K562 (cell line): ENCODE data around the gene HEATR3.

ENCODE experiments used
- ESRRA ChIP-seq: fragments of 450-650 bp; IDR thresholded peaks from 2 replicates; pipeline ENCODE4 v1.6.1; 2014; ENCODE audit warnings: low read depth, mild to moderate bottlenecking, moderate library complexity, borderline replicate concordance
- EZH2 ChIP-seq: IDR thresholded peaks from 2 replicates; pipeline ENCODE4 v1.6.1; 2012; ENCODE audit warnings: low read depth, mild to moderate bottlenecking, inconsistent platforms, low read length, borderline replicate concordance
- KDM1A ChIP-seq, 2 experiments: fragments of 450-650 bp; IDR thresholded peaks; 2 replicates each; pipeline ENCODE4 v1.6.1; 2016; ENCODE audit warnings: mild to moderate bottlenecking in 2 of 2
- KDM5B ChIP-seq: fragments of 200-600 bp; sonication (generic); IDR thresholded peaks from 2 replicates; pipeline ENCODE4 v1.6.1; 2012; ENCODE audit warnings: low read depth, mild to moderate bottlenecking, moderate library complexity, low read length, control low read depth, inconsistent platforms; ENCODE audit not compliant: insufficient replicate concordance
- MXI1 ChIP-seq: IDR thresholded peaks from 2 replicates; pipeline ENCODE4 v1.6.1; 2011; ENCODE audit warnings: low read depth, mild to moderate bottlenecking, improper control_type of control experiment, low read length
- TAF1 ChIP-seq: IDR thresholded peaks from 2 replicates; pipeline ENCODE4 v1.6.1; 2011; ENCODE audit warnings: mild to moderate bottlenecking, low read length, moderate library complexity; ENCODE audit not compliant: insufficient read depth, control insufficient read depth, severe bottlenecking; ENCODE audit errors: extremely low read depth
- ZC3H11A ChIP-seq: IDR thresholded peaks from 2 replicates; pipeline ENCODE4 v1.6.1; 2012; ENCODE audit warnings: low read depth, low read length, improper control_type of control experiment
- ZNF644 ChIP-seq: fragments of 200-800 bp; sonication (Bioruptor generic); IDR thresholded peaks from 2 replicates; pipeline ENCODE4 v1.6.1; 2016; ENCODE audit warnings: low read depth, missing genetic modification characterization, missing compliant biosample characterization
- TF ChIP-seq, protein P1 (sequence below), 3 experiments: IDR thresholded peaks in 2 of 3; conservative IDR thresholded peaks in 1 of 3; 2 replicates each; pipeline ENCODE4 v1.5.1; 2011 to 2012; ENCODE audit warnings: low read length in 3 of 3, mild to moderate bottlenecking in 3 of 3, control low read depth in 2 of 3, improper control_type of control experiment in 1 of 3, inconsistent platforms in 1 of 3, low read depth in 1 of 3, mixed read lengths in 1 of 3, moderate library complexity in 1 of 3; ENCODE audit not compliant: insufficient read depth in 2 of 3

DNA sequence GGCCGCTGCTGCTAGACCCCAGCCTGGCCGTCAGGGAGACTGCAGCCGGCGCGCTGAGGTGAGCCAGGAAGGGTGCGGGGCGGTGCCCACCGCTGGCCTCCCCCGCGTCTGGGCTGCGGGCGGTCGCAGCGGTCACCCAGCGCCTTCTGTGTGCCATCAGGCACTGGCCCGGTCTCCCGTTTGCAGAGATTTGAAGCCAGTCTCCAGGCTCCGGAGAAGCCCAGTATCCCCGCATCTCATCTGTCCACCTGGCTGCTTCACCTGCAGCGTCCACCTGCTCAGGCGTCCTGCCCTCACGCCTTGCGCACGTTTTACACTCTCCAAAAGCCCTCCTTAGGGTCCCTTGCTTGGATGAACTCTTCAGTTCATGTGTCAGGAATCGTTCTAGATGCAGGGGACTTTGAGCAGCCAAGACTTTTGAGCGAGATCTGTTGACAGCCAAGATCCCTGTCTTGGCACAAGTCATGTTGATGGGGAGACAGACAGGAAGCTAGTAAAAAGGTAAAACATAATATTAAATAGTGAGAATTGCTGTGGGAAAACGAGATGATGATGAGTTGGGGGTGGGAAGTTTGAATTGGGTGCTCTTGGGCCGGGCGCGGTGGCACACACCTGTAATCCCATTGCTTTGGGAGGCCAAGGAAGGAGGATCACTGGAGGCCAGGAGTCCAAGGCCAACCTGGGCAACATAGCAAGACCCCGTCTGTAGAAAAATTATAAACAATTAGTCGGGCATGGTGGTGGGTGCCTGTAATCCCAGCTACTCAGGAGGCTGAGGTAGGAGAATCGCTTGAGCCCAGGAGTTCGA, 916 bp downstream of the HEATR3 start:
- TF ChIP-seq, protein P1, sequence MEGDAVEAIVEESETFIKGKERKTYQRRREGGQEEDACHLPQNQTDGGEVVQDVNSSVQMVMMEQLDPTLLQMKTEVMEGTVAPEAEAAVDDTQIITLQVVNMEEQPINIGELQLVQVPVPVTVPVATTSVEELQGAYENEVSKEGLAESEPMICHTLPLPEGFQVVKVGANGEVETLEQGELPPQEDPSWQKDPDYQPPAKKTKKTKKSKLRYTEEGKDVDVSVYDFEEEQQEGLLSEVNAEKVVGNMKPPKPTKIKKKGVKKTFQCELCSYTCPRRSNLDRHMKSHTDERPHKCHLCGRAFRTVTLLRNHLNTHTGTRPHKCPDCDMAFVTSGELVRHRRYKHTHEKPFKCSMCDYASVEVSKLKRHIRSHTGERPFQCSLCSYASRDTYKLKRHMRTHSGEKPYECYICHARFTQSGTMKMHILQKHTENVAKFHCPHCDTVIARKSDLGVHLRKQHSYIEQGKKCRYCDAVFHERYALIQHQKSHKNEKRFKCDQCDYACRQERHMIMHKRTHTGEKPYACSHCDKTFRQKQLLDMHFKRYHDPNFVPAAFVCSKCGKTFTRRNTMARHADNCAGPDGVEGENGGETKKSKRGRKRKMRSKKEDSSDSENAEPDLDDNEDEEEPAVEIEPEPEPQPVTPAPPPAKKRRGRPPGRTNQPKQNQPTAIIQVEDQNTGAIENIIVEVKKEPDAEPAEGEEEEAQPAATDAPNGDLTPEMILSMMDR (IDR thresholded peaks at IDR 0.05 in 2 of 3, conservative IDR thresholded peaks at IDR 0.05 in 1 of 3; ENCODE audit: insufficient read depth in 2 of 3, low read depth in 1 of 3, low read length in 3 of 3) = no peak
- no peak for TF ChIP-seq KDM5B
- TF ChIP-seq TAF1 = no peak
- no peak for TF ChIP-seq MXI1
- TF ChIP-seq ZC3H11A = no peak
- TF ChIP-seq EZH2 = no peak
- no peak for TF ChIP-seq ZNF644 (tag)
- TF ChIP-seq ESRRA = no peak
- no peak for TF ChIP-seq KDM1A (IDR thresholded peaks at IDR 0.05)
